Measurements from ENCODE around the gene STMN3.
"Not testable (repeated sequence)": the region's sequence is repeated elsewhere in the genome, so short reads cannot be mapped to it uniquely, and the experiment has no call there.

Gene STMN3

DNA sequence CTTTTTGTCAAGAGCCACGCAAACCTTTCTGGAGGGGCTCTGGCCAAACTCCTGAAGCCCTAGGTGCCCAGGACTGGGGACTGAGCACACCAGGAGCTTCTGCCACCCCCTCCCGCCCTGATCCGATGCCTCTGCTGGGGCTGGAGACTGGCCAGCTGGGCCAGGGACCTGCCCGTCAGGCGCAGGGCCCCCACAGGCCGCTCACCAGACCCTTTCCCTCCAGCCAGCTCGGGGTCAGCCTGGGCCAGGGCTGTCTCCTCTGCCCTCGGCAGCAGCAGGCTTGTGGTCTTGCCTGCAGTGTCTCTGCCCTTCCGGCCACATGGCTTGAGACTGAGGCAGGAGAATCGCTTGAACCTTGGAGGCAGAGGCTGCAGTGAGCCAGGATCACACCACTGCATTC, 19.4 kb upstream of the STMN3 start:
- no peak overlapping the region for H3K4me3 ChIP-seq (ENCODE audit: low read depth, low read length)
- TF ChIP-seq CTCF (IDR thresholded peaks at IDR 0.05; ENCODE audit: control insufficient read depth, extremely low read depth, insufficient read depth), result no peak
- no peak for DNase-seq (ENCODE audit: low read depth)

DNA sequence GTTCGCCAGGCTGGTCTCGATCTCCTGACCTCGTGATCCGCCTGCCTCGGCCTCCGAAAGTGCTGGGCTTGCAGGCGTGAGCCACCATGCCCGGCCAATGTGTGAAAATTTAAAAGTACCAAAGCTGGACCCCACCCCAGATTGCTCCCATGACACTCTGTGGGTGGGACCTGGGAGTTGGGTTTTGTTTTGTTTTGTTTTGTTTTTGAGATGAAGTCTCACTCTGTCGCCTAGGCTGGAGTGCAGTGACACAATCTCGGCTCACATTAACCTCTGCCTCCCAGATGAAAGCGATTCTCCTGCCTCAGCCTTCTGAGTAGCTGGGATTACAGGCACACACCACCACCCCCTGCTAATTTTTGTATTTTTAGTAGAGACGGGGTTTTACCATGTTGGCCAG, 18.5 kb upstream of the STMN3 start:
- not testable (repeated sequence) for H3K4me3 ChIP-seq (ENCODE audit: low read depth, low read length); DNase-seq (ENCODE audit: low read depth)

DNA sequence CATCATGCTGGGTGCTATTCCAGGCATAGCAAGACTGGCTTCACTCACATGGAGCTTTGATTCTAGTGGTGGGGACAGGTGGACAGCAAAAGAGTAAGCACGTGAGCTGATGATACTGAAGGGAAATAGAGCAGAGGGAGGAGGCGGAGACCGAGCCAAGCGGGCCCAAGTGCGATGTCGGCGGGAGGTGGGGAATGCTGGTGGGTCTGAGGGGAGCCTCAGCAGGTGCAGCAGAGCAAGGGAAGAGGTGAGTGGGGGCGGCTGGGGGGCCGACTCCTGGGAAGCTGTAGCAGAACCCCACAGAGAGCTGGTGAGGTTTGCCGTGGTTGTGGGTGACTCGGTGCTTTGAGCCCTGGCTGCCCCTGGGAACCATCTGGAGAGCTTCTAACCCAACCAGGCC, 15.1 kb upstream of the STMN3 start:
- no peak for TF ChIP-seq CTCF (IDR thresholded peaks at IDR 0.05; ENCODE audit: control insufficient read depth, extremely low read depth, insufficient read depth)
- no peak for DNase-seq (ENCODE audit: low read depth)
- no peak overlapping the region for H3K4me3 ChIP-seq (ENCODE audit: low read depth, low read length)

- no peak for TF ChIP-seq CTCF (IDR thresholded peaks at IDR 0.05; ENCODE audit: control insufficient read depth, extremely low read depth, insufficient read depth)
- DNase-seq (ENCODE audit: low read depth), result no peak
- no peak overlapping the region for H3K4me3 ChIP-seq (ENCODE audit: low read depth, low read length)
Measured at GRCh38 chr20:63667858-63668257, 14.6 kb upstream of the STMN3 start.

GRCh38 chr20:63665708-63666107, 12.5 kb upstream of the STMN3 start:
- no peak for DNase-seq (ENCODE audit: low read depth)
- no peak overlapping the region for H3K4me3 ChIP-seq (ENCODE audit: low read depth, low read length)
- TF ChIP-seq CTCF (IDR thresholded peaks at IDR 0.05; ENCODE audit: control insufficient read depth, extremely low read depth, insufficient read depth), result no peak

- H3K4me3 ChIP-seq (ENCODE audit: low read depth, low read length), result no peak overlapping the region
- DNase-seq (ENCODE audit: low read depth), result no peak
- TF ChIP-seq CTCF (IDR thresholded peaks at IDR 0.05; ENCODE audit: control insufficient read depth, extremely low read depth, insufficient read depth), result no peak
Measured at GRCh38 chr20:63664861-63665594, 11.8 kb upstream of the STMN3 start.

- no peak for TF ChIP-seq CTCF (IDR thresholded peaks at IDR 0.05; ENCODE audit: control insufficient read depth, extremely low read depth, insufficient read depth)
- no peak overlapping the region for H3K4me3 ChIP-seq (ENCODE audit: low read depth, low read length)
- no peak for DNase-seq (ENCODE audit: low read depth)
Measured at GRCh38 chr20:63664143-63664851, 11.1 kb upstream of the STMN3 start.
